ENCODE results near the gene TIMM50. TPM values are rescaled to one million over a fixed set of nuclear protein-coding genes. Genes with fewer than 3 reads are reported as not detected.
A peak's percentile ranks its signal among the peaks of the same experiment; 100 is the strongest.
"Not testable (repeated sequence)": the region's sequence is repeated elsewhere in the genome, so short reads cannot be mapped to it uniquely, and the experiment has no call there.

TIMM50 gene
- total and polyA plus RNA-seq, 9 donors, result 38.8 to 55.3 (median 48.2) TPM

DNA sequence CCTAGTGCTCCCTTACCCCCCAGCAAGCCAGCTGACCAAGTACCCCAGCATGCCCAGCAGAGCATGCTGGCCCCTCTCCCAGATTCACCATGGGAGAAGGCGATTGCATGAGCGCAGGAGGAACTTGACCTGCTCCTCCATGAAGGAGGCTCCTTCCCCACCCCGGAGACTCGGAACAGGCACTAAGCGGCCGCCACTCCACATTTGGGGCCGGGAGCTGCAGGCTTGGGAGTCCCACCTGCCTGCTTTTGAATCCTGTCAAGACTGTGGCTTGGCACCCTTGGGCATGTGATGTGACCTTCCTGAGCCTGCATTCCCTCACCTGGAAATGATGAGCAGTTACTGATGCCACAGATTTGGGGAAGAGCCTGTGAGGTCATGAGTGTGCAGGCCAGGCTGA lies 12.7 kb upstream of the TIMM50 start:
- DNase-seq, result no peak
- WGBS (ENCODE audit: insufficient coverage), result no CpG with 5 or more reads among the region's 7 CpGs
- no peak overlapping the region for H3K27ac ChIP-seq (ENCODE audit: low read length)
- no peaks in the 10 kb centered on the region for H3K9me3 ChIP-seq (replicated peaks; ENCODE audit: control insufficient read depth, low read depth, low read length)
- H3K36me3 ChIP-seq (ENCODE audit: control insufficient read depth, insufficient read depth, low read length), result peaks cover 86% of the 10 kb centered on the region
- H3K27me3 ChIP-seq (ENCODE audit: control insufficient read depth, insufficient read depth, low read length), result no peaks in the 10 kb centered on the region
- no peak overlapping the region for H3K4me3 ChIP-seq (ENCODE audit: low read length)
- H3K4me1 ChIP-seq (ENCODE audit: control insufficient read depth, insufficient read depth, low read length), result no peaks in the 10 kb centered on the region

DNA sequence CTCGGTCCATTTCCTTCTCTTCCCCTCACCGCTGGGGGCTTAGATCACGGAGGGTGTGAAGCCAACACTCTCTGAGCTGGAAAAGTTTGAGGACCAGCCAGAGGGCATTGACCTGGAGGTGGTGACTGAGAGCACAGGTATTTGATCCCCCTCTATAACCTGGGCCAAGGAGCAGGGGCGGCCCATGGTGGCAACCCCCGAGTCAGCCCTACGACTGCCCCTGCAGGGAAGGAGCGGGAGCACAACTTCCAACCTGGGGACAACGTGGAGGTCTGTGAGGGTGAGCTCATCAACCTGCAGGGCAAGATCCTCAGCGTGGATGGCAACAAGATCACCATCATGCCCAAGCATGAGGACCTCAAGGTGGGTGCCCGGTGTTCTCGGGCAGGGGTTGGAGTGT lies 11.6 kb upstream of the TIMM50 start:
- Histone ChIP-seq H3K9me3 (replicated peaks; ENCODE audit: control insufficient read depth, low read depth, low read length) (no peaks in the 10 kb centered on the region), H3K36me3 (ENCODE audit: control insufficient read depth, insufficient read depth, low read length) (peaks cover 93% of the 10 kb centered on the region), H3K4me1 (ENCODE audit: control insufficient read depth, insufficient read depth, low read length) (no peaks in the 10 kb centered on the region), H3K27ac (ENCODE audit: low read length) (no peak overlapping the region), H3K27me3 (ENCODE audit: control insufficient read depth, insufficient read depth, low read length) (no peaks in the 10 kb centered on the region), H3K4me3 (ENCODE audit: low read length) (no peak overlapping the region)
- WGBS (ENCODE audit: insufficient coverage), result 92% methylated on average over 8 of the region's 11 CpGs
- no peak for DNase-seq

DNA sequence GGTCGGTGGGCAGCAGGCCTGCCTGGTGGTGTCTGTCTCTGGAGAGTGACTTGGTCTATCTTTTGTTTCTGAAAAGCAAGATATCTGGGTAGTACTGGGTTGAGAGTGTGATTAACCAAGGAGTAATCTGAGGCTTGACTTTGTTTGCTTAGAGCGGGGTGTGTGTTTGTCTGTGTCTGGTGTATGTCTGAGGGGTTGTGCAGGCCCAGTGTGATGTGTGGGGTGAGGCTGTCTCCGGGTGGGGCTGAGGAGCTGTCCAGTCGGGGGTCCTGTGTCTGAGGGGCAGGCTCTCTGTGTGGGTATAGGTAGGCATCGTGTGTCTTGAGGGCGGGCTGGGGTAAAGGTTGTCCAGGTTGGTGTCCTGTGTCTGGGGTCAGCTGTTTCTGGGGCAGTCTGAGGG lies 11.1 kb upstream of the TIMM50 start:
- H3K27me3 ChIP-seq (ENCODE audit: control insufficient read depth, insufficient read depth, low read length), result no peaks in the 10 kb centered on the region

DNA sequence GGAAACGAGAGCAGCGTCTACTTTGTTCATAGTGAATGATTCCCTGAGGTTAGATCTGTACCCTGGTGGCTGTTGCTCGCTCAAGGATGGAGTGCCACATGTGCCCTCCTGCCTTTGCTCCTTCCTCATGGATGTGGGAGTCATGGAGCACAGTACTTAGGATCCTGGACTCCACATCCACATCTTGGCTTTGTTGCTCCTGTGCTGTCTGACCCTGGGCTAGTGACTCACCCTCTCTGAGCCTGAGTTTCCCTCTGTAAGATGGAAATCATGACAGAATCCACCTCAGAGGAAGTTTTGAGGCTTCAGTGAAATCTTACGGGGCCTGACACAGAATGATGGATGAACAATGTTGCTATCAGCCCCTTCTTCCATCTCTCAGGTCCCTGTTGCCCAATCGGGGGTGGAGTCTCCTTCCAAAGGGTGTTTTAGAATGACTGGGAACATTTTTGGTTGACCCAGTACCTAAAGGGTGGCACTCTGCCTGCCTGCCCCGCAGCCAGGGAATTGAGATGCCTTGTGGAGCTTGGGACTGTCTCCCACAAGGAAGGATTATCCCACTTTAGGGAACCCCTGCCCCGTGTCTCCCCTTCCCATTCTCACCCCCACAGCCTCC lies 9.8 kb upstream of the TIMM50 start:
- H3K36me3 ChIP-seq (ENCODE audit: control insufficient read depth, insufficient read depth, low read length), result peaks cover 91% of the 10 kb centered on the region
- no peaks in the 10 kb centered on the region for H3K27me3 ChIP-seq (ENCODE audit: control insufficient read depth, insufficient read depth, low read length)
- H3K4me3 ChIP-seq (ENCODE audit: low read length), result no peak overlapping the region
- 88% methylated on average over 1 of the region's 7 CpGs for WGBS (ENCODE audit: insufficient coverage)
- H3K27ac ChIP-seq (ENCODE audit: low read length), result no peak overlapping the region
- no peak for DNase-seq
- no peaks in the 10 kb centered on the region for H3K4me1 ChIP-seq (ENCODE audit: control insufficient read depth, insufficient read depth, low read length)
- H3K9me3 ChIP-seq (replicated peaks; ENCODE audit: control insufficient read depth, low read depth, low read length), result no peaks in the 10 kb centered on the region

More for the DNA sequence above, 11.1 kb upstream of the TIMM50 start:
- WGBS (ENCODE audit: insufficient coverage), result 93% methylated on average over 6 of the region's 6 CpGs
- Histone ChIP-seq H3K4me3 (ENCODE audit: low read length) (no peak overlapping the region), H3K27ac (ENCODE audit: low read length) (no peak overlapping the region), H3K4me1 (ENCODE audit: control insufficient read depth, insufficient read depth, low read length) (no peaks in the 10 kb centered on the region), H3K9me3 (replicated peaks; ENCODE audit: control insufficient read depth, low read depth, low read length) (no peaks in the 10 kb centered on the region), H3K36me3 (ENCODE audit: control insufficient read depth, insufficient read depth, low read length) (peaks cover 94% of the 10 kb centered on the region)
- no peak for DNase-seq

DNA sequence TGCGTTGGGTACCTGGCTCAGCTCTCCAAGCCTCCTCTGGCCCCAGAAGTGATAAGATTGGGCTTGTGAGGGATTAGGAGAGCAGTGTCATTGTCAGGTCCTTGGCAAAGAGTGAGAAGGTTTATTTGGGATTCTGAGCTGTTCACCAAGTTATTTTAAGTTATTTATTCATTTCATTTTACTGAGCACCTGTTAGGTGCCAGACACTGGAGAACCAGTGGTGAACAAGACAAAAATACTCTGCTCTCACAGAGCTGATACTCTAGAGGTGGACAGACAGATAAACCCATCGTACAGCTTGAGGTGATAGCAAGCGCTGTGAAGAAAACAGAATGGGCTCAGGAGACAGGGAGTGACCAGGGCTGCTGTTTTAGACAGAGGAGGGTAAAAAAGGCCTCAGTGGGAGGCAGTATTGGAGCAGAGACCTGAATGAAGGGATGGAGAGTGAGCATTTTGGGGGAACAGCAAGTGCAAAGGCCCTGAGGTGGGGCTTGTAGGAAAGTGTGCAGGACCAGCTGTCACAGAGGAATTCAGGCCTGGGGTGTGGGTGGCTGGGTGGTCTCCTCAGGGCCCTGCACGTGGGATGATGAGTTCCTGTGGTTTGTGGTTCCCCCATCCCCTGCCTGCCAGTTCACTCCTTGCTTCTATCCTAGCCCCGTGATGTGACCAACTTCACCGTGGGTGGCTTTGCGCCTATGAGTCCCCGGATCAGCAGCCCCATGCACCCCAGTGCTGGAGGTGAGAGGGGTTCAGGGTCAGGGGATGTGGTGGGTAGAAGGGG lies 8.7 kb upstream of the TIMM50 start:
- 96% methylated on average over 6 of the region's 8 CpGs for WGBS (ENCODE audit: insufficient coverage)
- H3K27me3 ChIP-seq (ENCODE audit: control insufficient read depth, insufficient read depth, low read length), result no peaks in the 10 kb centered on the region
- H3K27ac ChIP-seq (ENCODE audit: low read length), result no peak overlapping the region
- peaks cover 92% of the 10 kb centered on the region for H3K36me3 ChIP-seq (ENCODE audit: control insufficient read depth, insufficient read depth, low read length)
- no peak for DNase-seq
- H3K9me3 ChIP-seq (replicated peaks; ENCODE audit: control insufficient read depth, low read depth, low read length), result no peaks in the 10 kb centered on the region
- no peaks in the 10 kb centered on the region for H3K4me1 ChIP-seq (ENCODE audit: control insufficient read depth, insufficient read depth, low read length)
- no peak overlapping the region for H3K4me3 ChIP-seq (ENCODE audit: low read length)

DNA sequence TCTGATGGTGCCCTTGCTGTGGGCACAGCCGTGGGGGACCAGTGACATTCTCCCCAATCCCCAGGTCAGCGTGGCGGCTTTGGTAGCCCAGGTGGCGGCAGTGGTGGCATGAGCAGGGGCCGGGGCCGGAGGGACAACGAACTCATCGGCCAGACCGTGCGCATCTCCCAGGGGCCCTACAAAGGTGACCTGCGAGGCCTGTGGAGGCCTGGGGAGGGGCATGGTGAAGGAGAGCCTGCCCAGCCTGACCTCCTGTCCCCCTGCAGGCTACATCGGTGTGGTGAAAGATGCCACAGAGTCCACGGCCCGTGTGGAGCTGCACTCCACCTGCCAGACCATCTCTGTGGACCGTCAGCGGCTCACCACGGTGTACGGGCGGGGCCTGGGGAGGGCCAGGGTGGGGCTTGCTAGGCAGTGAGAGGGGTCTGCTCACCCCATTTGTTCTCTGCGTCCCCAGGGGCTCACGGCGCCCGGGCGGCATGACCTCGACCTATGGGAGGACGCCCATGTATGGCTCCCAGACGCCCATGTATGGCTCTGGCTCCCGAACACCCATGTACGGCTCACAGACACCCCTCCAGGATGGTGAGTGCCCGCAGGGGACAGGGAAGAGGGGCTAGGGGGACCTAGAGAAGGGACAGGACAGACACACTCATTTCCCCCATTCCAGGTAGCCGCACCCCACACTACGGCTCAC lies 7.7 kb upstream of the TIMM50 start:
- Histone ChIP-seq H3K27ac (ENCODE audit: low read length) (no peak overlapping the region), H3K4me1 (ENCODE audit: control insufficient read depth, insufficient read depth, low read length) (no peaks in the 10 kb centered on the region), H3K36me3 (ENCODE audit: control insufficient read depth, insufficient read depth, low read length) (peaks cover 87% of the 10 kb centered on the region), H3K4me3 (ENCODE audit: low read length) (no peak overlapping the region), H3K9me3 (replicated peaks; ENCODE audit: control insufficient read depth, low read depth, low read length) (no peaks in the 10 kb centered on the region), H3K27me3 (ENCODE audit: control insufficient read depth, insufficient read depth, low read length) (no peaks in the 10 kb centered on the region)
- no peak for DNase-seq
- WGBS (ENCODE audit: insufficient coverage), result 87% methylated on average over 16 of the region's 32 CpGs

DNA sequence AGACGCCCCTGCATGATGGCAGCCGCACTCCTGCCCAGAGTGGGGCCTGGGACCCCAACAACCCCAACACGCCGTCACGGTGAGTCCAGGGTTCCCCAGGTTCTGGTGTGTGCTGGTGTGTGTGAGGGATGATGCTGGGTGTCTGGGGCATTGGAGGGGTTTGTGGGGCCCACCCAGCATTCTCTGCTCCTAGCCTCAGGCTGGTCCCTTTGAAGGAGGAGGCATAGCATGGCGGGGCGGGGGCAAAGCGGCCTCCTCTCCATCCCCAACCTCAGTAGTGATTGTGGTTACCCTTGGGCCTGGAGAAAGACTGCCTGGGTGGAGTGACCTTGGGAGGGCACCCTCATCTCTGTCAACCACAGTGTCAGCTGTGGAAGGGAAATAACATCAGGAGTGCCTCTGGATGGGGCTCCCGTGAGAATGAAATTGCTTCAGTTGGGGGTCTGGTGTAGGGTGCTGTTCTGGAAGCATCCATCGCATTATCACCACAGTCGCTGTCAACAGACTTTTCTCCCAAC lies 7.1 kb upstream of the TIMM50 start:
- Histone ChIP-seq H3K9me3 (replicated peaks; ENCODE audit: control insufficient read depth, low read depth, low read length) (no peaks in the 10 kb centered on the region), H3K4me3 (ENCODE audit: low read length) (no peak overlapping the region), H3K4me1 (ENCODE audit: control insufficient read depth, insufficient read depth, low read length) (no peaks in the 10 kb centered on the region), H3K27me3 (ENCODE audit: control insufficient read depth, insufficient read depth, low read length) (no peaks in the 10 kb centered on the region), H3K27ac (ENCODE audit: low read length) (no peak overlapping the region), H3K36me3 (ENCODE audit: control insufficient read depth, insufficient read depth, low read length) (peaks cover 81% of the 10 kb centered on the region)
- 95% methylated on average over 3 of the region's 11 CpGs for WGBS (ENCODE audit: insufficient coverage)
- DNase-seq, result no peak

DNA sequence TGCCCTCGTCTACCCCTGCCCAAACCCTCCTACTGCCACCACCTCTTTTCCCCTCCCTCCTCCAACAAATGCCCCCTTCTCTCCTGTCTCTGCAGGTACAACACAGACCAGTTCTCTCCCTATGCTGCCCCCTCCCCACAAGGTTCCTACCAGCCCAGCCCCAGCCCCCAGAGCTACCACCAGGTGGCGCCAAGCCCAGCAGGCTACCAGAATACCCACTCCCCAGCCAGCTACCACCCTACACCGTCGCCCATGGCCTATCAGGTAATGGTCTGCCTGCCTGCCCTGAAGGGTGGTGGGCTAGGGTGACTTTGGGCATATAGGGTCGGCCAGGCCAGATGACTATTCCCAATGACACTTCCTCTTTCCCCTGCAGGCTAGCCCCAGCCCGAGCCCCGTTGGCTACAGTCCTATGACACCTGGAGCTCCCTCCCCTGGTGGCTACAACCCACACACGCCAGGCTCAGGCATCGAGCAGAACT lies 6.5 kb upstream of the TIMM50 start:
- no peaks in the 10 kb centered on the region for H3K9me3 ChIP-seq (replicated peaks; ENCODE audit: control insufficient read depth, low read depth, low read length)
- 76% methylated on average over 4 of the region's 9 CpGs for WGBS (ENCODE audit: insufficient coverage)
- H3K36me3 ChIP-seq (ENCODE audit: control insufficient read depth, insufficient read depth, low read length), result peaks cover 74% of the 10 kb centered on the region
- DNase-seq, result peak; percentile 38
- no peaks in the 10 kb centered on the region for H3K27me3 ChIP-seq (ENCODE audit: control insufficient read depth, insufficient read depth, low read length)
- H3K4me3 ChIP-seq (ENCODE audit: low read length), result no peak overlapping the region
- H3K4me1 ChIP-seq (ENCODE audit: control insufficient read depth, insufficient read depth, low read length), result no peaks in the 10 kb centered on the region
- H3K27ac ChIP-seq (ENCODE audit: low read length), result no peak overlapping the region

DNA sequence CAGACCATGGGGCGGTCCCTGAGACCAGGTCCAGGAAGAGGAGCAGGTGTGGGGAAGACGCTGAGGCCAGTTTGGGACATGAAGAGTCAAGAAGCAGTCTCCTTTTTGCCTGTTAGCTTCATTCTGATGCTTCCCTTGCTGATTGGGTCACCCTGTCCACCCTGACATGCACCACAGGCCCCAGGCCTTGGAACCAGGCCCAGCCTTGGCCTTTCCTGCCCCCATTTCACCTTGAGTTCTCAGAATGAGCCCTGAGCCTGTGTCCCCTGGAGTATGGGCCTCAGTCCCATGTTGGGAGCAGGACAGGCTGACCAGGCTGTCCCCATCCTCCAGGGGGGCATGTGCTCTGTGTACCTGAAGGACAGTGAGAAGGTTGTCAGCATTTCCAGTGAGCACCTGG lies 4.9 kb upstream of the TIMM50 start:
- Histone ChIP-seq H3K36me3 (ENCODE audit: control insufficient read depth, insufficient read depth, low read length) (peaks cover 59% of the 10 kb centered on the region), H3K27ac (ENCODE audit: low read length) (no peak overlapping the region)

DNA sequence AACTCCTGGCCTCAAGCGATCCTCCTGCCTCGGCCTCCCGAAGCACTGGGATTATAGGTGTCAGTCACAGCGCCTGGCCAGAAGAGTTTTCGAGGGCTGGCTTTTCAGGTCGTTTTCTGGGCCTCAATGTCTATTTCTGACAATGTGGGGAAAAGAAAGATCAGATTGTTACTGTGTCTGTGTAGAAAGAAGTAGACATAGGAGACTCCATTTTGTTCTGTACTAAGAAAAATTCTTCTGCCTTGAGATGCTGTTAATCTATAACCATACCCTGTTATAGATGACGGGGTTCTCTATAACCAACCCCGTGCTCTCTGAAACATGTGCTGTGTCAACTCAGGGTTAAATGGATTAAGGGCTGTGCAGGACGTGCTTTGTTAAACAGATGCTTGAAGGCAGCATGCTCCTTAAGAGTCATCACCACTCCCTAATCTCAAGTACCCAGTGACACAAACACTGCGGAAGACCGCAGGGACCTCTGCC lies 1.3 kb upstream of the TIMM50 start:
- H3K9me3 ChIP-seq (replicated peaks; ENCODE audit: control insufficient read depth, low read depth, low read length); H3K27ac ChIP-seq (ENCODE audit: low read length); H3K4me3 ChIP-seq (ENCODE audit: low read length); DNase-seq; H3K27me3 ChIP-seq (ENCODE audit: control insufficient read depth, insufficient read depth, low read length): not testable (repeated sequence)
- peaks cover 18% of the 10 kb centered on the region for H3K4me1 ChIP-seq (ENCODE audit: control insufficient read depth, insufficient read depth, low read length)
- 92% methylated on average over 3 of the region's 11 CpGs for WGBS (ENCODE audit: insufficient coverage)
- H3K36me3 ChIP-seq (ENCODE audit: control insufficient read depth, insufficient read depth, low read length), result peaks cover 36% of the 10 kb centered on the region

More for the DNA sequence above, 4.9 kb upstream of the TIMM50 start:
- H3K4me3 ChIP-seq (ENCODE audit: low read length), result no peak overlapping the region
- no peaks in the 10 kb centered on the region for H3K27me3 ChIP-seq (ENCODE audit: control insufficient read depth, insufficient read depth, low read length)
- no peaks in the 10 kb centered on the region for H3K9me3 ChIP-seq (replicated peaks; ENCODE audit: control insufficient read depth, low read depth, low read length)
- 86% methylated on average over 2 of the region's 2 CpGs for WGBS (ENCODE audit: insufficient coverage)
- peaks cover 8% of the 10 kb centered on the region for H3K4me1 ChIP-seq (ENCODE audit: control insufficient read depth, insufficient read depth, low read length)
- DNase-seq, result no peak
